Measurements from ENCODE around the gene DLX6.

Gene DLX6

GRCh38 chr7:96996111-96996957 is 9.0 kb upstream of the DLX6 start:
- no peak for DNase-seq

GRCh38 chr7:96996958-96997511 is 8.3 kb upstream of the DLX6 start:
- no peak for DNase-seq

- no peak for DNase-seq
These were observed 7.8 kb upstream of the DLX6 start for GRCh38 chr7:96997512-96998032.

GRCh38 chr7:96998333-96998732 is 7.0 kb upstream of the DLX6 start:
- DNase-seq: no peak

GRCh38 chr7:96998744-96999143 is 6.6 kb upstream of the DLX6 start:
- DNase-seq: no peak

- DNase-seq: no peak
These were observed 4.1 kb upstream of the DLX6 start for GRCh38 chr7:97001221-97001620.

- no peak for DNase-seq
These were observed 3.4 kb upstream of the DLX6 start for GRCh38 chr7:97001656-97002554.

GRCh38 chr7:97002555-97003261 is 2.6 kb upstream of the DLX6 start:
- no peak for DNase-seq

- no peak for DNase-seq
These were observed 1.8 kb upstream of the DLX6 start for GRCh38 chr7:97003262-97004246.

- no peak for DNase-seq
These were observed 838 bp upstream of the DLX6 start for GRCh38 chr7:97004247-97005182.

- DNase-seq: no peak
These were observed 882 bp downstream of the DLX6 start for GRCh38 chr7:97006055-97006815.

GRCh38 chr7:97006816-97007582 is 1.6 kb downstream of the DLX6 start:
- no peak for DNase-seq

- DNase-seq: no peak
These were observed 2.2 kb downstream of the DLX6 start for GRCh38 chr7:97007583-97007861.

- DNase-seq: no peak
These were observed 3.0 kb downstream of the DLX6 start for GRCh38 chr7:97008275-97008917.

- no peak for DNase-seq
These were observed 4.7 kb downstream of the DLX6 start for GRCh38 chr7:97009753-97010732.

GRCh38 chr7:97011104-97011503 is 5.8 kb downstream of the DLX6 start:
- DNase-seq: no peak

Measured in NCI-H187 treated with DMSO at 0.1 percent for 48 hours (cell line).